Right ventricle myocardium inferior (tissue), 1 donor: ENCODE measurements around the gene KRT35. TPM values are rescaled to one million over a fixed set of nuclear protein-coding genes. Genes with fewer than 3 reads are reported as not detected.

Experiments
- ATAC-seq: fragments of 200-7000 bp; cut with Tn5 transposase; one replicate; pipeline ENCODE4 v1.9.1; 2020; ENCODE audit warnings: mild to moderate bottlenecking, moderate library complexity
- DNase-seq: peaks from one replicate; pipeline ENCODE4 v3.0.0; 2021; ENCODE audit errors: missing footprints
- intact Hi-C: fragments of 100-400 bp; cut with DNase I; formaldehyde crosslinking; loops from one replicate; pipeline ENCODE4 v1.11.0; 2022
- long read RNA-seq: library from polyadenylated mRNA; unstranded; transcript quantifications from one replicate; pipeline ENCODE4 v2.0.0, GENCODE V29; 2021
- total RNA-seq: library from RNA; stranded (reverse); fragmentation: NEBNext Ultra II Directional; extraction: Animal tissue kit (Norgen Biotek cat#: 25700); gene quantifications from one replicate; pipeline ENCODE4 v1.2.1, GENCODE V29; 2021
- donor health status: DM: no; HTN: yes; CAD: no; lungs with severe emphysema.

The KRT35 gene
- total RNA-seq: not detected
- long read RNA-seq: 0 reads

GRCh38 chr17:41481036-41481435, at the start of gene KRT35:
Gene KRT35, minus strand, starts transcription at chr17:41481151. Its CDS starts 54 bp downstream, at chr17:41481097.
- no peak for ATAC-seq
- intact Hi-C loops: loop anchor here (10.0 kb wide), 1 partner anchor 76 kb away; no protein-coding TSS in a partner anchor
- no peak for DNase-seq

- intact Hi-C loops: no loop called here
- no peak for ATAC-seq
- DNase-seq: no peak
Observed at GRCh38 chr17:41530062-41531048, 49.4 kb upstream of the KRT35 start.

DNA sequence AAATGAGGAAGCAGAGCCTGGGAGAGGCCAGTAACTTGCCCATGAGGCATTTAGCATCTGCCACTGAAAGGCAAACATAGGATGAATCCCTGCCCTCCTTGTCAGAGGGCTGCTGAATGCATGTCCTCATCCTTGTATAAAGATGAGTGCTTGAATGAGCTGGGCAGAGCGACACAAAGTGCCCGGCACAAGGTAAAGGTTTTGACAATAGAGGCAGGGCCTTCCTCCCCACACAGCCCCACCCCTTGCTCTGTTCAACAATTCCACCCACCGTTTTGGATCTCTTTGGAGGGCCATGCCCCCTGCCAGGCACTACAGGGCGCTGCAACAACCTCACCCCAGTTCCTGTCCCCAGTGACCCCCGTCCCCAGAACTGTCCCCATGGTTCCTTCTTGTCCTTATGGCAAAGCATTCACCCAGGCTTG, 48.6 kb upstream of the KRT35 start:
- no peak for DNase-seq
- intact Hi-C loops: no loop called here
- no peak for ATAC-seq

GRCh38 chr17:41528959-41529353, 48.0 kb upstream of the KRT35 start:
- intact Hi-C loops: no loop called here
- DNase-seq: no peak
- ATAC-seq: no peak

DNA sequence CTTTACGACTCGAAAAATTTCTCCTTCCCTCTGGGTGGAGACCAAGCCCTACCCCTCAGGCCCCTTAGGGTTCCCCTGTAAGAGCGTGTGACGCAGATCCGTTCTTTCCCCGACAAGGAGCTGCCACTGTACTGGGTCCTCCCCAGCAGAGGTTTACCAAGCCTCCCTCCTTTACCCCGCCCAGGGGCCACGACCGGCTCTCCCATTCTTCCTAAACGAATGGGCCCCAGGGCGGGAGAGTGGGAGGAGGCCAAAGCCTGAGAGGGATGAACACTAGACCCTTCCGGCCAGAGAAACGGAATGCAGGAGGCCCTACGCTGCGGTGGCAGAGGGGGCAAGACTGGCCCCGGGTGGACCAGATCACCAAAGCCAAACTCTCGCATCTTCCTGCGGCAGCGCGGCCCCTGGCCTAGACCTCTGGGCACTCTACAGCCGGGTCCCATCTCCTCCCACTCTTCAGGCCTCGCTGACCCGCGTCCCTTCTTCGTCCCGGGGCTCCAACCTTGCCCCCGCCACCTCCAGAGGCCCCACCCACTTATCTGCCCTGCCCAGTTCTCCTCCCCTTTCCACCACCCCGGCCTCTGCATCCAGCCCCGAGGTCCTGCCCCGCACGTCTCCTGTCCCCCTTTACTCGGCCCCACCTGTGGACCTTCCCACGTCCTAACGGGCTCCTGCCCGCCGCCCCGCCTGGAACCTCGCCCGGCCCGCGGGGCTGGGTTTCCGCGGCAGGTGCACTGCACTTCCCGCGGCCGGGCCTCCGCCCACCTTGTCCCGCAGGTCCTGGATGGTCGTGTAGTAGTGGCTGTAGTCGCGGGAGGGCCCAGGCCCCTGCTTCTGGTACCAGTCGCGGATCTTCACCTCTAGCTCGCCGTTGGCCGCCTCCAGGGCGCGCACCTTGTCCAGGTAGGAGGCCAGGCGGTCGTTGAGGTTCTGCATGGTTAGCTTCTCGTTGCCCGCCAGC, 46.4 kb upstream of the KRT35 start:
- intact Hi-C loops: no loop called here
- ATAC-seq: peak; percentile 14

GRCh38 chr17:41524261-41524660, 43.3 kb upstream of the KRT35 start:
- intact Hi-C loops: no loop called here
- ATAC-seq (no peak), DNase-seq (no peak)

More for the DNA sequence above, 46.4 kb upstream of the KRT35 start:
- DNase-seq: no peak

- ATAC-seq (no peak), DNase-seq (no peak)
- intact Hi-C loops: no loop called here
Observed at GRCh38 chr17:41523787-41524186, 42.8 kb upstream of the KRT35 start.

DNA sequence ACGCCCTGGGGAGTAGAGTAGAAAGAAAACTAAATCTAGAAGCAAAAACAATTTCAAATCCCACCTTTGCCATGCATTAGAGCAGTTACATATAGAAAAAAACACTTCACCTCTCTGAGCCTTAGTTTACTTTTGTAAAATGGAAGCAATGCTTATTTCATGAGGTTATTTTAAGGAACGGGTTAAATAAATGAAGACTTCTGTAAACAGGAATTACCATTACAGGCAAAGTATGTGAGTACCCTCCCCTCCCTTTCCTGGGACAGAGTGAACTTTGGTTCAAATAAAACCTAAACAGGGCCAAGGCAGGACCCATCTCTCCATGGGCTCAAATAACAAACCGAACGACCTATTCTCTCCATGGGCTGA, 42.3 kb upstream of the KRT35 start:
- no peak for DNase-seq
- no peak for ATAC-seq
- intact Hi-C loops: no loop called here

DNA sequence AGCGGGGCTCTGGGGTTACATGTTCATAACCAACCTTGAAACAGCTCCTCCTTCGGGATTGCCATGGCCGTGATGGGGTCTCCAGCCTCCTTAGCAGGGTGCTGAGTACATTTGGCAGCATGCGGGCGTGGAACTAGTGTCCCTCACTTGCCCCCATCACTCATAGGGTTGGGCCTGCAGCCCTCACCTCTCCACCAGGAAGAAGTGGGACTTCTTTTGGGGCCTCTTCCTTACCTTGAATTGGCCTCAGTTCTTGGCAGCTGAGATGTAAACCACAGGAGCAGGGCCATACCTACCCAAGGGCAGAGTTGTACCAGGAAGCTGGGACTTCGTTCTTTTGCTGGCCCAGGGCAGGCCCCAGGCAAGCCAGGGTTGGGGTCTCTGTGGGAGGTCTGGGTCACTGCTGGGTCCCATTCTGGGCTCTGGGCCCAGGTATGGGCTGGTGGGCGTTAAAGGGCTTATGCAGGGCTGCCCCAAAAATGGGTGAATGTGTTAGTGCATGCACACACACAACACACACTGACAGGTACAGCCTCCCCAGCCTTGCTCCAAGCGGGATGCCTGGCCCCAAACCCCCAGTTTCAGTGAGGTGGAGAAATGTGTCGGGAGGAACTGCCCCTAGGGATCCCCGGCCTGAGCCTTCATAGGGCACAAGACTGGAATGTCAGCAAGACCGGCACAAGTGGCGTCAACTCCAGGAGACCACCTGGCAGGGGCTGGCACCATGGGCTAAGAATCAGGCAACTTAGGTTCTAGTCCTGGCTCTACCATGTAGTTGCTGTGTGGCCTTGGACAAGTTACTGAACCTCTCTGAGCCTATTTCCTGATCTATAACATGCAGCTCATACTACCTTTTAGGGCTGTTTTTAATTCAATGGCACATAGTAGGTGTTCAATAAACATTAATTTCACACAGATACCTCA, 41.6 kb upstream of the KRT35 start:
- DNase-seq (no peak), ATAC-seq (no peak)
- intact Hi-C loops: no loop called here

- ATAC-seq (no peak), DNase-seq (no peak)
- intact Hi-C loops: no loop called here
Observed at GRCh38 chr17:41521574-41522261, 40.8 kb upstream of the KRT35 start.

GRCh38 chr17:41520821-41521521, 40.0 kb upstream of the KRT35 start:
- intact Hi-C loops: no loop called here
- no peak for ATAC-seq
- no peak for DNase-seq

- intact Hi-C loops: no loop called here
- no peak for ATAC-seq
Observed at GRCh38 chr17:41519501-41520224, 38.7 kb upstream of the KRT35 start.

GRCh38 chr17:41518789-41519449, 38.0 kb upstream of the KRT35 start, which contains the start of gene KRT15:
Gene KRT15, minus strand, starts transcription at chr17:41518890. Its CDS starts 63 bp downstream, at chr17:41518827.
- DNase-seq (no peak), ATAC-seq (no peak)
- intact Hi-C loops: no loop called here

More at GRCh38 chr17:41519501-41520224, 38.7 kb upstream of the KRT35 start:
- no peak for DNase-seq

GRCh38 chr17:41518031-41518430, 37.1 kb upstream of the KRT35 start:
- no peak for DNase-seq
- ATAC-seq: no peak
- intact Hi-C loops: no loop called here

- no peak for DNase-seq
- ATAC-seq: no peak
Observed at GRCh38 chr17:41516830-41517283, 35.9 kb upstream of the KRT35 start.

More at GRCh38 chr17:41516830-41517283, 35.9 kb upstream of the KRT35 start:
- intact Hi-C loops: no loop called here
